Cardiac septum (tissue), 1 donor: ENCODE measurements around the gene RIIAD1. TPM values are rescaled to one million over a fixed set of nuclear protein-coding genes. Genes with fewer than 3 reads are reported as not detected.
"Not testable (repeated sequence)": the region's sequence is repeated elsewhere in the genome, so short reads cannot be mapped to it uniquely, and the experiment has no call there.

ENCODE experiments used
- DNase-seq: peaks from one replicate; pipeline ENCODE4 v3.0.0-alpha.2; 2020; ENCODE audit warnings: low spot score
- intact Hi-C: fragments of 100-400 bp; cut with DNase I; formaldehyde crosslinking; loops from one replicate; pipeline ENCODE4 v1.14.0; 2022
- long read RNA-seq: library from polyadenylated mRNA; unstranded; transcript quantifications from one replicate; pipeline ENCODE4 v2.0.0, GENCODE V29; 2021
- total RNA-seq: library from RNA; stranded (reverse); fragmentation: NEBNext Ultra II Directional; extraction: Animal tissue kit (Norgen Biotek cat#: 25700); gene quantifications from one replicate; pipeline ENCODE4 v1.2.1, GENCODE V29; 2021
- donor health status: DM: no; HTN: no; CAD: no.

Gene RIIAD1, protein sequence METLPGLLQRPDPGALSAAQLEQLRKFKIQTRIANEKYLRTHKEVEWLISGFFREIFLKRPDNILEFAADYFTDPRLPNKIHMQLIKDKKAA
- total RNA-seq: 4.3 TPM
- long read RNA-seq, partial matches to known transcripts: 0 of 1 reads
- long read RNA-seq, other reads (novel, unspliced or antisense): 0 of 1 reads

DNA sequence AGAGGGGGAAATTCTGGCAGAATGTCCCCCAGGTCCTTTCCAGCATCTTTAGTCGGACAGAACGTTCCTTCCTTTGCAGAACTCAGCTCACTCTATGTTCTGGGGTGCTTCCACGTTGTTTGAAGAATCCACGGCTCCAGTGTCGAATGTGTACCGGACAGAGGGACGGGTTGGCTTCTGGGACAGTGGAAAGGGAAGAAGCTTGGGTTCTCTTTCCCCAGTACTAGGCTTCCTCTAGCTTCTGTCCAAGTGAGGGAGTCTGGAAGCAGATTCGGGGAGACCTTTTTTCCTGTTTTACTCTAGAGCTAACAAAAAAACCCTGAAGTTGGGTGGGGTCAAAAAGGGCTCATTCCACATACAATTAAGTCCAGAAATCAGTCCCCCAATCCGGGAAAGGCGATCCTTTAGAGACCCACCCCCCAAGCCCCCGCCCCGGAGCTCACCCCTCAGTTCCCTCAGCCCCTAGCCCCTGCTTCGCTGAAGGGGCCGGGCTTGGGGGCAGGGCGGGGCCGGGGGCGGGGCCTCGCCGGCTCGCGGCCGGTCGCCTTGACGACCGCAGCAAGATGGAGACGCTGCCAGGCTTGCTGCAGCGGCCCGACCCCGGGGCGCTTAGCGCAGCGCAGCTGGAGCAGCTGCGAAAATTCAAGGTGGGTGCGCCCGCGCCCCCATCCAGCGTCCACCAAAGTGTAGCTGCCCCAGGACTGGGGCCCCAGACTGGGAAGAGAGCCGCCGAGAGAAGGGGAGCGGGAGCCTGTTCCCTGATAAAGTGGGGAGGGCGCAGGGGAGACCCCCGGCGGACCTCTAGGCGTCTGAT is at the start of gene RIIAD1:
TSS of gene RIIAD1 (plus strand) at position 549 of the 814 bp plus-strand sequence. CDS start at position 564, 15 bp downstream.
- intact Hi-C loops: no loop called here
- DNase-seq: peak; percentile 71

DNA sequence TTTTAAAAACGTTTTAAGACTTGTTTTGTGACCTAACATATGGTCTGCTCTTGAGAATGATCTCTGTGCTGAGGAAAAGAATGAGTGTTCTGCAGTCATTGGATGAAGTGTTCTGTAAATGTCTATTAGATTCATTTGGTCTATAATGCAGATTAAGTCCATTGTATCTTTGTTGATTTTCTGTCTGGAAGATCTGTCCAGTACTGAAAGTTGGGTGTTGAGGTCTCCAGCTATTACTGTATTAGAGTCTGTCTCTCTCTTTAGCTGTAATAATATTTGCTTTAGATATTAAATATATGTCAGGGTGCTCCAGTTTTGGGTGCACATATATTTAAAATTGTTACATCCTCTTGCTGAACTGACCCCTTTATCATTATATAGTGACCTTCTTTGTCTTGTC is 47.9 kb upstream of the RIIAD1 start:
- intact Hi-C loops: no loop called here
- no peak for DNase-seq

DNA sequence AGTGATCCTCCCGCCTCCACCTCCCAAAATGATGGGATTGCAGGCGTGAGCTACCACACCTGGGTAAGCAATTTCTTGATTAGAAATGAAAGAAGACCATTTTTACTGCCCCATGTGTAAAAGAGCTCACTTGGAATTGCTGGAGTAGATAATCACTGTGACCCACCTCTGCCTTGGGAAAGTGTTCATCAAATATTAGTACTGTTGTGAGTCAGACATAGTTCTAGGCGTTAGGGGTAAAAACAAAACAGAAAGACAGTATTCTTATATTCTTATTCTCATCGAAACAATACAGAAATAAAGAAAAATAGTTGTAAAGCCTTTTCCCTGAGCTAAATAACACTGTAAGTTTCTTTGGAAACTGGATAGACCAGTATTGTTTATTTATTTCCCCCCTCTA is 40.9 kb upstream of the RIIAD1 start:
- no peak for DNase-seq
- intact Hi-C loops: no loop called here

DNA sequence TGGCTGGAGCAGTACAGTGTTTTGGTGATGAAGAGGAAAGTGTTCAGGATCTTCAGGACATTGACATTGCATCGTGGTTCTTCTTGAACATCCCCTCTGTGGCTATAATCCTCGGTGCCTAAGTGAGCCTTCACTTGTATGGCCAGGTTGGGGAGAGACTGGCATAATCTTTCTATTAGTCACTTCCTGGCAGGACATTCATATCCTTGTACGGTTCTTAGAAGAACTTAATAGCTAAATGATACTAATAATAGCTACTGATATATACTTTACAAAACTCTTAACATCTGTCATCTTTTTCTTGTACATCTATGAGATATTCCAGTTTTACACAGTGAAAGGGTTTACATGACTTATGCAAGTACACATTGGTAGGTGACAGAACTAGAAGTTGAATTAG is 40.5 kb upstream of the RIIAD1 start:
- DNase-seq: no peak
- intact Hi-C loops: no loop called here

DNA sequence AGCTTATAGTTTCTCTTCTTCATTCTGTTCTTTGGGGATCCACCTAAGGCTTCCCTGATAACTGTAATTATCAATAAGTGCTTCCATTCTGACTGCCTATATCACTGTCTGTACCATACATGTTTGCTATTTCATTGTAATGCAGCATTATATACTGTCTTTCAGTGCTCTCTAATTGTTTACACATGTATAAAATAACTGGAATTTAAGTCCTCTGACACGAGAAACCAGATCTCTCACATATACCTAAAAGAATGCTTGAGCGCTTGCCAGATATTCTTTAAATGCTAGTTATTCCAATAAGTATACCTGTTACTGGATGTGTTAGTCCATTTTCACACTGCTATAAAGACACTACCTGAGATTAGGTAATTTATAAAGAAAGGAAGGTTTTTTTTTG is 39.4 kb upstream of the RIIAD1 start:
- intact Hi-C loops: no loop called here
- no peak for DNase-seq

DNA sequence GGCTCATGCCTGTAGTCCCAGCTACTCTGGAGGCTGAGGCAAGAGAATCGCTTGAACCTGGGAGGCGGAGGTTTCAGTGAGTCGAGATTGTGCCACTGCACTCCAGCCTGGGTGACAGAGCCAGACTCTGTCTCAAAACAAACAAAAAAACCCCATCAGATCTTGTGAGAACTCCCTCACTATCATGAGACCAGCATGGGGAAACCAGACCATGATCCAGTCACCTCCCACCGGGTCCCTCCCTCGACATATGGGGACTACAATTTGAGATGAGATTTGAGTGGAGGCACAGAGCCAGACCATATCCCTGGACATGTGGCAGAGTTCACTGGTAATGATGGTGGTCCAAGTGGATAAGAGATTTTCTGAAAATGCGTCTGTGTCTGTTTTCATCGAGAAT is 38.4 kb upstream of the RIIAD1 start:
- intact Hi-C loops: not testable (repeated sequence)
- peak; percentile 19 for DNase-seq

DNA sequence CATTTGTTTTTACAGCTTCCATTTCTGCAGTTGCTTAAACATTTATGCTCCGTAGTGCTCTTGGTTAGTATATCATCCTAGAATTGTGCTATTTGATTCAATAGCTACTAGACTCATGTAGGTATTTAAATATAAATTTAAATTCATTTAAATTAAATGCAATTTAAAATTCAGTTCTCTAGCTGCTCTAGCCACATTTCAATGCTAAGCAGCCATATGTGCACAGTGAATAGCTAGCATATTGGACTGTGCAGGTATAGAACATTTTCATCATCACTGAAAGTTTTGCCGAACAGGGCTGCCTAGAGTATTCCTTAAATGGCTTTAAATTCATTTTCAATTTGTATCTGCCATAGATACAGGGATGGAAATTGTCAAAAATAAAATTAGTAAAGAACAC is 37.2 kb upstream of the RIIAD1 start:
- intact Hi-C loops: no loop called here
- no peak for DNase-seq

DNA sequence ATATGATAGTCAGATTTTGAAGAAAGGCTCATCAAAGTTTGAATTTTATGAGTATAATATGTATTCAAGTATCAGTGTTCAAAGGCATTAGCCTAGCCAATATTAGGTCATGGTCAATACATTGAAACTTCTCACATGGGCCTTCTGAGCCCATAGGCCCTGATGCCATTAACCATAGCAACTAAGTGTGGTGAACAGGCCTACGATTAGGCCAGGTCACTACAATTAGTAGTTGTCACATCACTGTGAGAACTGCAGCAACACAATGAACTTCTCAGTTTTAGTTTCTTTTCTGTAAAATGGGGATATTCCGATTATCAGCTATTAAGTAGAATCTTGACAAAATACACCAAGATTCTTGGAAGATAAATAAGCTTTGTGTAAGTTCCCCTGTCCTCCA is 34.8 kb upstream of the RIIAD1 start:
- no peak for DNase-seq
- intact Hi-C loops: no loop called here

DNA sequence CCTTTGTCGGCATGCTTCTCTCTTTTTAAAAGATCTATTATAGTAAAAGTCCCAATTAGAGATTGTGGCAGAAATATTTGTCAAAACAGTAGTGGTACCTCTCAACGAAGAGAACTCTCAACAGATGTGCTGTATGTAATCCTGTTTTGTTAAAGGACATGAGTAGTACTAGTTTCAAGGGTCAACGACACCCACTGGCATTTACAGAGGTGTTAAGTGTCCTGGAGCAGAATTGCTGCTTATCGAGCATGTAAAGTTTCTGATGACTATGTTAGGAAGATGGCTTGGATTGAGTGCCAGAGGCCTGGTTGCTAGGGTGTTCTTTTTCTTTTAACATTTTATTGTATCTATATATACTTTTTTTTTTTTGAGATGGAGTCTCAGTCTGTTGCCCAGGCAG is 31.8 kb upstream of the RIIAD1 start:
- no peak for DNase-seq
- intact Hi-C loops: no loop called here

DNA sequence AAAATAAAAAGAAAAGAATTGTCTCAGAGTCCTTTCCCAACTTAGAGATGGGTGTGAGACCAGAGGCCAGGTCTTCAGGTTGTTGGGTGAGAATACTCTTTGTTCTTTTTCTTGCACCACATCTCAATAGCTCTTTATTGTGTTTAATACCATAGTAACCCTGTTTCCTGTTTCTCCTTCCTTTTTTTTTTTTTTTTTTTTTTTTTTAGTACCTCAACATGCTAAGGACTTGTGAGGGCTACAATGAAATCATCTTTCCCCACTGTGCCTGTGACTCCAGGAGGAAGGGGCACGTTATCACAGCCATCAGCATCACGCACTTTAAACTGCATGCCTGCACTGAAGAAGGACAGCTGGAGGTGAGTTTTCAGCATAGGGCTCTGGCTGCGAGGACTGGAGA is 29.1 kb upstream of the RIIAD1 start:
- intact Hi-C loops: no loop called here
- no peak for DNase-seq

DNA sequence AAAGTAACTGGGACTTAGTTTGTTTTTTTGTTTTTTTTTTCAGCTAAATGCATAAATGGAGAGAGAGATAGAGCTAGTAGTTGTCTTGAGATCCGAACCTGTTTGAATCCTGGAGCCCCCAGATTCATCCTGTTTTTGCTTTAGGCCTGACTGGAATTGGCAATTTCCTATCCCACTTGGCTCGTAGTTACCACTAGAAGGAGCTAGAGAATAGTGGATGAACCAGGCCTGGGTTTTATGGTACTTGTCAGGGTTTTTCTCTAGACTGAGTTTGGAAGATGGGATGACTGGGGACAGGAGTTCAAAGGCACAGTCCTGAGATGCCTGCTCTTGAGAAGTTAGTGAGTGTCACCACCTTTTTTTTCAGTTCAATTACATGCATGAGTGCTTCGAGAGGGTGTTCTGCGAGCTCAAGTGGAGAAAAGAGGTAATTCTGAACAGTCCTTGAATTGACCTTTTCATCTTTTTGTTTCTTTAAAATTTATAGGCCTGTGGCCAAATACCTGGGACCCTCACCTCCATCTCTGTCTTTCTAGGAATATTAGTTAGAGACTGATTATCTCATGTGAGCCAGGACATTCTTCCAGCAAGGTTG is 28.2 kb upstream of the RIIAD1 start:
- no peak for DNase-seq
- intact Hi-C loops: loop anchor here (1.0 kb wide), 1 partner anchor 42 kb away; no protein-coding TSS in a partner anchor

DNA sequence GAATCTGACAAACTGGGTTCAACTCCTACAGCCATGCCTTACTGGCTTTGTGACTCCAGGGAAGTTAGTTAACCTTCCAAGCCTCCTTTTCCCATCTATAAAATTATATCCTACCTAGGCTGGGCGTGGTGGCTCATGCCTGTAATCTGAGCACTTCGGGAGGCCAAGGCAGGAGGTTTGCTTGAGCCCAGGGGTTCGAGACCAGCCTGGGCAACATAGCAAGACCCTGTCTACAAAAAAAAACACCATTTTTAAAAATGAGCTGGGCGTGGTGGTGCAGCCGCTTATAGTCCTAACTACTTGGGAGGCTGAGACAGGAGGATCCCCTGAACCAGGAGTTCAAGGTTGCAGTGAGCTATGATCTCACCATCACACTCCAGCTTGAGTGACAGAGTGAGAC is 19.8 kb upstream of the RIIAD1 start:
- peak; percentile 9 for DNase-seq
- intact Hi-C loops: no loop called here

DNA sequence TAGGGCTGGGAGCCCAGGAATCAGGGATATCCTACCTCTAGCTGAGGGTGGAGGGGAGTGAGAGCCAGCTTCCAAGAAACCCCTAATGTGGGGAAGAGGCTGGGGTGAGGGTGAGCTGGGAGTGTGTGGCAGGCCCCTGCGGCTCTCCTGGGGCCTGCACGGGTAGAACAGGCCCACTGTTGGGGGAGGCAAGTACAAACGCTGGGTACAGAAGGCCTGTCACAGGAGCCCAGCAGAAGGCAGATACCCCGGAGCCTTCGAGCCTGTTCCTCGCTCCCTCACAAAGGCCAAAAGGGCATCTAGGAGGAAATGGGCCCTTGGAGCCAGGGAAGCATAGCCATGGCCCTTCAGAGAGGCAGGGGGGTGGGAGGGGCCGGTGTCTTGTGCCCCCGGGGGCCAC is 18.4 kb upstream of the RIIAD1 start:
- intact Hi-C loops: no loop called here
- peak; percentile 15 for DNase-seq

DNA sequence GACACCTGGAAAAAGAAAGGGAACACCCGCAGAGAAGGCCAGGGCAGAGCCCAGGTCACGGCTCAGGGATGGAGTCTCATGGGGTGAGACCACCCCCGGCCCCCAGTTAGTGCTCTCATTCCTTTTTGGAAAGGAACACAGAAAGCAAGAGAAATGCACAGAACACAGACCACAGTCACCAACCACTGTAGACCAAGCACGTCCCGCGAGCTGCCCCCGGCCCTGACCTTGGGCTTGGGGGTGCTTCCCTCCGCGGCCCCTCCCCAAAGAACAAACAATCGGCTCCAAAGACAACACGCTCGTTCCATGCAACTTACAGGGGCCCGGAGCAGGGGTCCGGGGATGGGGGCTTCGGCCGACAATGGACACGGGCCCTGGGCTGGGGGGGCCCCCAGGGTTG is 17.5 kb upstream of the RIIAD1 start:
- peak; percentile 50 for DNase-seq
- intact Hi-C loops: no loop called here

DNA sequence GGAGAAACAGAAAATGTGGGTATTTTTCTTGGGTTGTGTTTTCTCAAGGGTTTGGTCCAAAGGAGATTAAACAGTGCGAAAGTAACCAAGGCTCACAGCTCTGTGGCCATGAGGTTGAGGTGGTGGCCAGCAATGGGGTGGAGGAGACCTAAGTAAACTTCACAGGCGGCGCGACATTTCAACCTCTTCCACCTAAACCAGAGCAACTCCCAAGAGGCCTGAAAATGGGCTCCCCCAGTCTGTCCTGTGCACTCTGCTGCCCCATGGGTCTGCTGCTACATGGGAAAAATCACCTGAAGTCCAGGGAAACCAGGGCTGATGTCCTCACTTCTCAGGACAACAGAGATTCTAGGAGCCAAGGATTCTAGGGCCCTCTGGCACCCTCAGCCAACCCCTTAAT is 17.1 kb upstream of the RIIAD1 start:
- intact Hi-C loops: no loop called here
- peak; percentile 36 for DNase-seq

DNA sequence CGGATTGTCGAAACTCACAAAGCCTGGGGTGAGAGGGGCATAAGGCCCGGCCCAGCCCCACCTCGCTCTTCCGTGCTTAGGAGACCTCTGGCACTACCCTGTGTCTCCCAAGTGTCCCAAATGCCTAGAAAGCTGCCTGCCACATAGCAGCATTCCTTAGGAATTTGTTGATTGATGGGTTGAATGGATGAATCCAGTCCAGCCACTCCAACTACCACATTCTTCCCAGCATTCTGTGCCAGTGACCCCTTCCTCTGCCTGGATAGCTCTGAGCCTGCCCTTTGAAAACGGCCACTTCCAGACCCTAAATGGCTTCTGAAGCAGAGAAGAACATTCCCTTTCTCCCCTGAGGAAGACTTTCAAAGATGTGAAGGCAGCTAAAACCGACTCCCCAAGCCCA is 16.2 kb upstream of the RIIAD1 start:
- intact Hi-C loops: no loop called here

DNA sequence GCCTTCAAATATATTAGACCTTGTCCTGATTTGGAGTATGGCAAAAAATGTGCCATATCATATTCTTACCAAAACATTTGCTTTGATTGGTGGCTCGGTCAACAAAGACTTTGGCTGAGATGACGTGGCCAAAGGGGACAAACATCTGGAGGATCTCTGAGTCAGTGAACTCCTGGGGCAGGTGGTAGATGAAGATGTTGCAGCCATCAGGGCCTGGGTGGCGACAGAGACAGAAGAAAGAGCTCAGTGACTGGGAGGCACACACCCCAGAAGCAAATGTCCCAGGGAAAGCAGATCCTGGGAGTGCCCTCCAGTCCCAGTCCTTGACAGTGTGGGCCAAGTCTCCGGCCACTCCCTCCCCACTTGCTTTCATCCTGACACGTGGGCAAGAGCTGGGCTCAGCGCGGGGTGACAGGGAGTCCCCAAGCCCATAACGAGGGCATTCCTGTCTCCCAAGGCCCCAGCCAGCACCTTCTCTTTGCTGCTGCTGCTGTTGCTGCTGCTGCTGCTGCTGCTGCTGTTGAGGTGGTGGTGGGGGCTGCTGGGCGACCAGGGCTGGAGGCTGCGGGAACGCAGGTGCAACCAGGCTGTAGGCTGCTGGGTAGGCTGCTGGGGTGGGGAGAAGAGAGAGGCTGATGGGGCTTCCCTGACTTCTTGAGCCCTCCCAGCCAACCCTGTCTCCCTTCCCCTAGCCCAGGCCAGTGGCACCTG is 15.4 kb upstream of the RIIAD1 start:
- intact Hi-C loops: no loop called here
- peak; percentile 24 for DNase-seq

More for the DNA sequence above, 16.2 kb upstream of the RIIAD1 start:
- peak; percentile 55 for DNase-seq

DNA sequence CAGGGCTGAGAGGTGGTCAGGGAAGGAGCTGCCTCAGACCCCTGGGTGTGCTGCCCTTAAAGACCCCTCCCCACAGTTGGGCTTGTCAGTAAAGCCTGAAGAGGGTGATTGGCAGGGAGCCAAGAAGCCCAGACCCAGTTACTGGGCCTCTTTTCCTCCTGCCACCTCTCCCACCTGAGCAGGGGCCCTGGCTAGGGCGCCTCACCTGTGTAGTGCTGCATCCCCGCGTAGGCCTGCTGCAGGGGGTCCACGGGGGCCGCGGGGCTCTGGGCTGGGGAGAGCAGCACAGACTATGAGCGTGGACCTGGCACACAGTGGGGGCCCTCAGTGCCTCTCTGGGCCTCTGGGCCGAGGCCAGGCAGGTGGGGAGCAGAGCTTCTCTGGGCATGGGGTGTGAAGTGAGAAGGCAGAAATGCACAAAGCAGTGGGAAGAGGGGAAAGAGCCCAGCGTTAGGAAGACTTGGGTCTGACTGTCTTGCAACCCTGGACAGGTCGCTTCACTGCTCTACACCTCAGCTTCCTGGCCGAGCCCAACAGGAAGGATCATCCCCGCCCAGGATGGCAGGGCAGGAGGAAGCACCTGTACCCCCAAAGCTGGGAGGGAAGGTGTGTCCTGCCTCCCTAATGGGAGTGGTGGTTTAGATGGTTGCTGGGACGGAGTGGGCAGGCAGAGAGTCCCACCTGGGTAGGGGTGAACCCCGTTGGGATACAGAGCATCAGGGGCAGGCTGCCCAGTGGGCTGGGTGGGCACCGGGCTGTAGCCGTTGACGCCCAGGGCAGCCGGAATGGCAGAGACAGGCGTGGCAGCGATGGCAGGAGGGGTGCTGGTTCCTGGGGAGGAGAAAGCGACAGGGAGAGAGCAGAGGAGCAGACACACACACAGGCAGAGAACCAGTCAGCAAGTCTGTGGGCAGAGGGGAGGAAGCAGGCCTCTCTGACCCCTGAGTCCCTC is 14.6 kb upstream of the RIIAD1 start:
- intact Hi-C loops: no loop called here
- DNase-seq: peak; percentile 58

DNA sequence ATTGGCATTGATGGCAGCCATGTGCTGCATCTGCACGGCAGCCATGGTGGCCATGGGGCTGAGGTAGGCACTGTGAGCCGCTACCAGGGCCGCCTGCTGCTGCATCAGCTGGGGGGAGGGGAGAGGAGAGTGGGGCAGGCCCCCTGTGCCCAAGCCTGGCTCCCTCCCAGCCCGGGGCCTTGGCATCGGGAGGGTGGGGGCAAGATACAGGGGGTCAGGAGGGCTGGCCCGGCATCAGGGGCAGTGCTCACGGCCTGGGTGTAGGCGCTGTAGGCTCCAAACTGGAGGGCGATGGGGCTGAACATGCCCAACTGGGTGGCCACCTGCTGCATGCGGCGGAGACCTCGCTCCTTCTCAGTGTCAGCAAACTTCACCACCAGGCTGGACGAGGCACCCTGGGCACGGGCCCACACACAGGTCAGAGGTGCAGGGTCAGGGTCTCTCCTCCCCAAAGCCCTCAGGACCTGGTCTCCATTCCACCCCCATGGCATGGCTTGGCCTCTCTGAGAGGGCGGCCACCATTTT is 13.7 kb upstream of the RIIAD1 start:
- intact Hi-C loops: no loop called here
- DNase-seq: peak; percentile 63
